Astrocyte (in vitro differentiated cells and primary cell): ENCODE measurements around the gene SLC35F1. TPM values are rescaled to one million over a fixed set of nuclear protein-coding genes. Genes with fewer than 3 reads are reported as not detected.

Source experiments
- DNase-seq: peaks from one replicate; pipeline ENCODE4 v3.0.0-alpha.2; 2010; ENCODE audit warnings: low read depth
- FAIRE-seq: peaks from 2 replicates; lab custom pipeline; 2011; peaks lifted over from hg19 to GRCh38; lab: Jason Lieb, UNC
- H2AFZ ChIP-seq: 2 replicates; pipeline ENCODE4 v1.6.0; 2012; ENCODE audit warnings: low read depth, low read length, inconsistent platforms
- H3K27ac ChIP-seq: 2 replicates; pipeline ENCODE4 v1.5.1; 2011; ENCODE audit warnings: low read depth, low read length, inconsistent platforms
- H3K27me3 ChIP-seq: 2 replicates; pipeline ENCODE4 v1.6.0; 2011; ENCODE audit warnings: low read length, inconsistent platforms; ENCODE audit not compliant: insufficient read depth
- H3K36me3 ChIP-seq: 2 replicates; pipeline ENCODE4 v1.5.1; 2011; ENCODE audit warnings: low read length, inconsistent platforms; ENCODE audit not compliant: insufficient read depth
- H3K4me1 ChIP-seq: 2 replicates; pipeline ENCODE4 v1.5.1; 2011; ENCODE audit warnings: low read length, inconsistent platforms; ENCODE audit not compliant: insufficient read depth
- H3K4me2 ChIP-seq: 2 replicates; pipeline ENCODE4 v1.6.0; 2012; ENCODE audit warnings: low read length, inconsistent platforms
- H3K4me3 ChIP-seq: 2 replicates; pipeline ENCODE4 v1.5.1; 2011; ENCODE audit warnings: low read depth, mild to moderate bottlenecking, low read length, inconsistent platforms; ENCODE audit not compliant: insufficient read depth
- H3K79me2 ChIP-seq: 2 replicates; pipeline ENCODE4 v1.6.0; 2012; ENCODE audit warnings: mild to moderate bottlenecking, low read length, inconsistent platforms; ENCODE audit not compliant: insufficient read depth
- H3K9ac ChIP-seq: 2 replicates; pipeline ENCODE4 v1.6.0; 2012; ENCODE audit warnings: mild to moderate bottlenecking, low read length, inconsistent platforms
- H3K9me3 ChIP-seq: 2 replicates; pipeline ENCODE4 v1.5.1; 2012; ENCODE audit warnings: low read depth, mild to moderate bottlenecking, low read length, inconsistent platforms; ENCODE audit not compliant: insufficient read depth
- H4K20me1 ChIP-seq: 2 replicates; pipeline ENCODE4 v1.6.0; 2012; ENCODE audit warnings: low read length, inconsistent platforms; ENCODE audit not compliant: insufficient read depth
- H3K27ac Mint-ChIP-seq: one replicate; pipeline ENCODE4 v1.8.0; 2021; ENCODE audit warnings: mild to moderate bottlenecking, mixed read lengths; ENCODE audit not compliant: unreplicated experiment
- H3K27me3 Mint-ChIP-seq: one replicate; pipeline ENCODE4 v1.8.0; 2021; ENCODE audit warnings: low read depth, mixed read lengths; ENCODE audit not compliant: unreplicated experiment
- H3K36me3 Mint-ChIP-seq: one replicate; pipeline ENCODE4 v1.8.0; 2021; ENCODE audit warnings: low read depth, mixed read lengths; ENCODE audit not compliant: unreplicated experiment
- H3K4me1 Mint-ChIP-seq: one replicate; pipeline ENCODE4 v1.8.0; 2021; ENCODE audit warnings: low read depth, mixed read lengths; ENCODE audit not compliant: unreplicated experiment
- H3K4me3 Mint-ChIP-seq: one replicate; pipeline ENCODE4 v1.8.0; 2021; ENCODE audit warnings: mild to moderate bottlenecking, moderate library complexity, mixed read lengths; ENCODE audit not compliant: unreplicated experiment
- H3K9me3 Mint-ChIP-seq: one replicate; pipeline ENCODE4 v1.8.0; 2021; ENCODE audit warnings: mild to moderate bottlenecking, mixed read lengths; ENCODE audit not compliant: unreplicated experiment
- EZH2 ChIP-seq: IDR thresholded peaks from 2 replicates; pipeline ENCODE4 v1.6.1; 2012; ENCODE audit warnings: mild to moderate bottlenecking, low read length, inconsistent platforms; ENCODE audit not compliant: insufficient read depth
- total RNA-seq: library from RNA; stranded (reverse); gene quantifications from 2 replicates; pipeline ENCODE4 v1.2.1, GENCODE V29; 2021
- TF ChIP-seq, protein P1 (sequence below): IDR thresholded peaks from 2 replicates; pipeline ENCODE4 v1.5.1; 2011; ENCODE audit warnings: low read depth, mild to moderate bottlenecking, inconsistent platforms, low read length, moderate library complexity; ENCODE audit not compliant: insufficient read depth

The SLC35F1 gene
- total RNA-seq, 1 donor from 2014 or later = 1.0 TPM

DNA sequence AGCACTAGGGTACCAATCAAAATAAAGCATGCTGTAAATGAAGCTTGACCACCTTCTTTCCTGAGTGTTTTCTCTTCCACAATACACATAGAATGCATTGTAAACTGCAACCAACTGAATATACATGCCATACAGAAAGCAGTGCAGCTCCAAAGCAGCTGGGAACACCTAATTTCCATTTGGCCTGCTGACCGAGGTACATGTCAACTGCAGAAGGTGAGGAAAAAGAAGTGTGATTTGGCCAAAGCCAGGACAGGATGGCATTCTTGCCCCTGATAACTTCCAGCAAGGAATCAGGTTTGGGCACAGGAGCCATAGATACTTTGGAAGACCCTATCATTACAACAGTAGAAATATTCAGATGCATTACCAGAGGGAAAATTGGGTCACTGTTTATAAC is 258.4 kb downstream of the SLC35F1 start:
- no peaks in the 10 kb centered on the region for H3K4me1 ChIP-seq
- H3K36me3 Mint-ChIP-seq = no peaks in the 10 kb centered on the region
- H3K27me3 Mint-ChIP-seq = no peaks in the 10 kb centered on the region
- no peak overlapping the region for H3K27ac ChIP-seq
- H3K27ac Mint-ChIP-seq = no peak overlapping the region
- H3K4me3 ChIP-seq = no peak overlapping the region
- no peak overlapping the region for H3K4me2 ChIP-seq
- H3K27me3 ChIP-seq = no peaks in the 10 kb centered on the region
- H3K36me3 ChIP-seq = no peaks in the 10 kb centered on the region
- H3K9ac ChIP-seq = no peak overlapping the region
- FAIRE-seq = no peak
- H3K4me1 Mint-ChIP-seq = peaks cover 6% of the 10 kb centered on the region
- H3K4me3 Mint-ChIP-seq = no peak overlapping the region
- no peaks in the 10 kb centered on the region for H4K20me1 ChIP-seq
- TF ChIP-seq, protein P1, sequence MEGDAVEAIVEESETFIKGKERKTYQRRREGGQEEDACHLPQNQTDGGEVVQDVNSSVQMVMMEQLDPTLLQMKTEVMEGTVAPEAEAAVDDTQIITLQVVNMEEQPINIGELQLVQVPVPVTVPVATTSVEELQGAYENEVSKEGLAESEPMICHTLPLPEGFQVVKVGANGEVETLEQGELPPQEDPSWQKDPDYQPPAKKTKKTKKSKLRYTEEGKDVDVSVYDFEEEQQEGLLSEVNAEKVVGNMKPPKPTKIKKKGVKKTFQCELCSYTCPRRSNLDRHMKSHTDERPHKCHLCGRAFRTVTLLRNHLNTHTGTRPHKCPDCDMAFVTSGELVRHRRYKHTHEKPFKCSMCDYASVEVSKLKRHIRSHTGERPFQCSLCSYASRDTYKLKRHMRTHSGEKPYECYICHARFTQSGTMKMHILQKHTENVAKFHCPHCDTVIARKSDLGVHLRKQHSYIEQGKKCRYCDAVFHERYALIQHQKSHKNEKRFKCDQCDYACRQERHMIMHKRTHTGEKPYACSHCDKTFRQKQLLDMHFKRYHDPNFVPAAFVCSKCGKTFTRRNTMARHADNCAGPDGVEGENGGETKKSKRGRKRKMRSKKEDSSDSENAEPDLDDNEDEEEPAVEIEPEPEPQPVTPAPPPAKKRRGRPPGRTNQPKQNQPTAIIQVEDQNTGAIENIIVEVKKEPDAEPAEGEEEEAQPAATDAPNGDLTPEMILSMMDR = no peak
- TF ChIP-seq EZH2 = no peak
- no peak overlapping the region for H2AFZ ChIP-seq
- no peaks in the 10 kb centered on the region for H3K9me3 ChIP-seq
- no peaks in the 10 kb centered on the region for H3K9me3 Mint-ChIP-seq
- no peaks in the 10 kb centered on the region for H3K79me2 ChIP-seq
- no peak for DNase-seq

DNA sequence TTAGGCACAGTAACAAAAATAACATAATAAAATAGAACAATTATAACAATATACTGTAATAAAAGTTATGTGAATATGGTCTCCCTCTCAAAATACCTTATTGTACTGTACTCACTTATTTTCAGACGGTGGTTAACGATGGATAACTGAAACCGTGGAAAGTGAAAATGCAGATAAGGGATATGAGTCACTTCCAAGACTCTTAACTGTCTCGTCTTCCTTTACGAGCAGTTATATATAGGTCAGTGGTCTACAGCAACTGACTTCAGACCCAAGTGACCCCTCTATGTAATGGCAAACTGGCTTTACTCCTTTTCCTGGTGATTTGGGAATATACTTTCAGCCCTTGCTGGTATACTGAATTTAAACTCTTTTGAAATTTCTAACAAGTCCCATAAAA is 261.4 kb downstream of the SLC35F1 start:
- H3K79me2 ChIP-seq = no peaks in the 10 kb centered on the region
- FAIRE-seq (no peak), DNase-seq (no peak)
- Mint-ChIP-seq H3K4me3 (no peak overlapping the region), H3K9me3 (peaks cover 1% of the 10 kb centered on the region), H3K27ac (no peak overlapping the region), H3K36me3 (no peaks in the 10 kb centered on the region), H3K27me3 (no peaks in the 10 kb centered on the region), H3K4me1 (peaks cover 6% of the 10 kb centered on the region)
- no peaks in the 10 kb centered on the region for H3K9me3 ChIP-seq
- TF ChIP-seq EZH2 = no peak
- TF ChIP-seq, protein P1 = no peak
- no peak overlapping the region for H2AFZ ChIP-seq
- no peaks in the 10 kb centered on the region for H3K36me3 ChIP-seq
- H3K27me3 ChIP-seq = no peaks in the 10 kb centered on the region
- no peak overlapping the region for H3K4me3 ChIP-seq
- no peak overlapping the region for H3K4me2 ChIP-seq
- H3K4me1 ChIP-seq = no peaks in the 10 kb centered on the region
- H3K27ac ChIP-seq = no peak overlapping the region
- no peak overlapping the region for H3K9ac ChIP-seq
- H4K20me1 ChIP-seq = no peaks in the 10 kb centered on the region

- no peaks in the 10 kb centered on the region for H3K36me3 Mint-ChIP-seq
- no peak overlapping the region for H3K27ac Mint-ChIP-seq
- FAIRE-seq = no peak
Measured at GRCh38 chr6:118171852-118172251, 264.8 kb downstream of the SLC35F1 start.

More at GRCh38 chr6:118171852-118172251, 264.8 kb downstream of the SLC35F1 start:
- Histone ChIP-seq H3K4me3 (no peak overlapping the region), H2AFZ (no peak overlapping the region), H3K36me3 (no peaks in the 10 kb centered on the region), H3K27me3 (no peaks in the 10 kb centered on the region), H3K27ac (no peak overlapping the region), H3K79me2 (no peaks in the 10 kb centered on the region), H3K9ac (no peak overlapping the region), H3K4me1 (no peaks in the 10 kb centered on the region), H4K20me1 (no peaks in the 10 kb centered on the region), H3K4me2 (no peak overlapping the region), H3K9me3 (no peaks in the 10 kb centered on the region)
- Mint-ChIP-seq H3K27me3 (no peaks in the 10 kb centered on the region), H3K4me1 (no peaks in the 10 kb centered on the region), H3K4me3 (no peak overlapping the region), H3K9me3 (peaks cover 10% of the 10 kb centered on the region)
- no peak for TF ChIP-seq EZH2
- TF ChIP-seq, protein P1 = no peak
- no peak for DNase-seq
